GM12878 (cell line): Measurements from ENCODE around the gene SLC38A1. TPM values are rescaled to one million over a fixed set of nuclear protein-coding genes. Genes with fewer than 3 reads are reported as not detected.

Experiments
- CEBPB ChIP-seq, 2 experiments: fragments of 150-350 bp in 1 of 2; IDR thresholded peaks; 2 replicates each; pipeline ENCODE4 v1.6.1; 2012 to 2014; ENCODE audit warnings: low read depth in 2 of 2, low read length in 2 of 2, borderline replicate concordance in 1 of 2, inconsistent platforms in 1 of 2
- CREM ChIP-seq: IDR thresholded peaks from 2 replicates; pipeline ENCODE4 v1.6.1; 2014; ENCODE audit warnings: antibody characterized with exemption, low read depth
- GATAD2B ChIP-seq: fragments of 450-650 bp; conservative IDR thresholded peaks from 2 replicates; pipeline ENCODE4 v1.6.1; 2017; ENCODE audit warnings: low read depth, mild to moderate bottlenecking, moderate library complexity
- IKZF1 ChIP-seq: fragments of 450-650 bp; conservative IDR thresholded peaks from 2 replicates; pipeline ENCODE4 v1.6.1; 2017; ENCODE audit warnings: antibody characterized with exemption, mild to moderate bottlenecking
- KLF5 ChIP-seq: fragments of 450-650 bp; IDR thresholded peaks from 2 replicates; pipeline ENCODE4 v1.6.1; 2014; ENCODE audit warnings: mild to moderate bottlenecking; ENCODE audit not compliant: partially characterized antibody
- PAX5 ChIP-seq: IDR thresholded peaks from 2 replicates; pipeline ENCODE4 v1.6.1; 2011; ENCODE audit warnings: low read depth, low read length, borderline replicate concordance
- SMAD1 ChIP-seq: fragments of 450-650 bp; IDR thresholded peaks from 2 replicates; pipeline ENCODE4 v1.6.1; 2018; ENCODE audit warnings: mild to moderate bottlenecking, low read depth; ENCODE audit not compliant: partially characterized antibody
- SMAD5 ChIP-seq: IDR thresholded peaks from 2 replicates; pipeline ENCODE4 v1.6.1; 2016; ENCODE audit warnings: antibody characterized with exemption, low read depth
- SMC3 ChIP-seq: IDR thresholded peaks from 2 replicates; pipeline ENCODE4 v1.6.1; 2011; ENCODE audit warnings: low read length, improper control_type of control experiment, borderline replicate concordance
- STAT3 ChIP-seq: IDR thresholded peaks from 2 replicates; pipeline ENCODE4 v1.6.1; 2011; ENCODE audit warnings: low read depth, low read length, improper control_type of control experiment
- TARDBP ChIP-seq: IDR thresholded peaks from 2 replicates; pipeline ENCODE4 v1.6.1; 2016; ENCODE audit warnings: borderline replicate concordance
- TBL1XR1 ChIP-seq: IDR thresholded peaks from 2 replicates; pipeline ENCODE4 v1.6.1; 2012; ENCODE audit warnings: low read depth, low read length, improper control_type of control experiment
- ZNF274 ChIP-seq: IDR thresholded peaks from one replicate; pipeline ENCODE4 v1.8.0; 2011; ENCODE audit not compliant: insufficient read length, insufficient read depth
- polyA plus RNA-seq, 11 experiments: library from polyadenylated mRNA; depleted of rRNA in 4 of 11; unstranded in 6 of 11; stranded (reverse) in 5 of 11; fragments of >200 nt; fragmentation: Nextera tagmentation in 4 of 11; fragmentation: Illumina TruSeq in 1 of 11; extraction: Ambion mirVana in 4 of 11; extraction: Trizol in 1 of 11; gene quantifications; 1 replicate in 1 of 11; 2 replicates in 10 of 11; pipeline versions ENCODE4 v1.2.1 to v1.2.3, GENCODE V29; 2011 to 2016; ENCODE audit warnings: inconsistent platforms in 2 of 11, missing spikeins in 2 of 11, low read depth in 1 of 11
- total RNA-seq, 4 experiments: library from RNA; depleted of rRNA in 3 of 4; stranded (reverse); fragments of >200 nt in 3 of 4; fragmentation: Illumina TruSeq in 1 of 4; extraction: Trizol in 1 of 4; gene quantifications; 2 replicates each; pipeline versions ENCODE4 v1.2.1 to v1.2.3, GENCODE V29; 2013 to 2021
- TF ChIP-seq, protein P1 (sequence below): IDR thresholded peaks from 2 replicates; pipeline ENCODE4 v1.6.1; 2011; ENCODE audit warnings: low read depth, mild to moderate bottlenecking, low read length, moderate library complexity, borderline replicate concordance; ENCODE audit errors: extremely low read depth
- TF ChIP-seq, protein P2 (sequence below): fragments of 450-650 bp; IDR thresholded peaks from 2 replicates; pipeline ENCODE4 v1.6.1; 2018; ENCODE audit warnings: mild to moderate bottlenecking, low read depth, moderate library complexity; ENCODE audit not compliant: partially characterized antibody
- TF ChIP-seq, protein P3 (sequence below): IDR thresholded peaks from 2 replicates; pipeline ENCODE4 v1.6.1; 2012; ENCODE audit warnings: low read depth, low read length, improper control_type of control experiment
- TF ChIP-seq, protein P4 (sequence below): fragments of 450-650 bp; IDR thresholded peaks from 2 replicates; pipeline ENCODE4 v1.6.1; 2017; ENCODE audit warnings: mild to moderate bottlenecking, moderate library complexity

The SLC38A1 gene
- total and polyA plus RNA-seq, 10 of the 15 experiments (the other 5 are each of a cell fraction or from before 2014, with no cell fraction given): 38.1 to 191 (median 144) TPM

DNA sequence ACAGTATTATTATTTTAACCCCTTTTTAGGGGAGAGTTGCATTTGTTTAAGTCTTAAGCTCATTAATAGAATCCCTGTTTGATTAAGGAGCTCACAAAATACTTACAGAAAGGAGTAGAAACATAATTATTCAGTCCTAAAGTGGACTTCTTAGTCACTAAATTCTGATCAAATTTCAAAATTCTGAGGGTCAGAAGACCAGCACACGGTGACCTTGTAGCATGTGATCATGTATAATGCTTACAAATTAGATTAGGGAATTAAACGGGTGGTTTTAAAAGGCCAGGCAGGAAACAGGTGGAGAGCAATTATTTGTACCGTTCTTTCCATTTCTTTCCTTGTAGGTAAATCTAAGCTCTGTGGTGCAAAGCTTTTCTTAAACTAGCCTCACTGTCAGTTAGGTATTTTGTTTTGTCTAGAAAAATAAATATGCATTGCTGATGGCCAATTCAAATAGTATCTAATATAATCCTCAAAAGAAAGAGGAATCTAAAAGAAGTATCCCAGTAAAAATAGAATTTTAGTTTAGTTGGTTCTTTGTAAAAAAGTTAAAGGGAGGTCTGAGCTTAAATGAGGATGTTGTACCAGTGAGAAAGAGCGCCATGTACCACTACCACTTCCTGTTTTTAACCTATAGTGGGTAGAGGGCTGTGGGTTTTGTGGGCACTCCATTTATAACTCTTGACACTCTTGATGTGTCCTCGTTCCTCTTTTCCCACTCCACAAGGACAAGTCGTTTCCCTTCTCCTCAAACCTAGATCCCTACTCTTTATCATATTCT is 51.1 kb downstream of the SLC38A1 start (continued):
- TF ChIP-seq IKZF1 (peak; percentile 100), SMAD1 (no peak), TBL1XR1 (peak; percentile 67), GATAD2B (peak; percentile 95), CREM (peak; percentile 73), PAX5 (peak; percentile 93), SMAD5 (no peak), TARDBP (no peak), ZNF274 (no peak), CEBPB (IDR thresholded peaks at IDR 0.05; ENCODE audit: borderline replicate concordance in 1 of 2, low read depth in 2 of 2, low read length in 2 of 2) (peak in 1 of 2 experiments; percentile 87; a peak in 2 of 4 replicates), KLF5 (no peak), SMC3 (no peak), STAT3 (no peak)
- TF ChIP-seq, protein P1, sequence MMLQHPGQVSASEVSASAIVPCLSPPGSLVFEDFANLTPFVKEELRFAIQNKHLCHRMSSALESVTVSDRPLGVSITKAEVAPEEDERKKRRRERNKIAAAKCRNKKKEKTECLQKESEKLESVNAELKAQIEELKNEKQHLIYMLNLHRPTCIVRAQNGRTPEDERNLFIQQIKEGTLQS: no peak
- TF ChIP-seq, protein P2, sequence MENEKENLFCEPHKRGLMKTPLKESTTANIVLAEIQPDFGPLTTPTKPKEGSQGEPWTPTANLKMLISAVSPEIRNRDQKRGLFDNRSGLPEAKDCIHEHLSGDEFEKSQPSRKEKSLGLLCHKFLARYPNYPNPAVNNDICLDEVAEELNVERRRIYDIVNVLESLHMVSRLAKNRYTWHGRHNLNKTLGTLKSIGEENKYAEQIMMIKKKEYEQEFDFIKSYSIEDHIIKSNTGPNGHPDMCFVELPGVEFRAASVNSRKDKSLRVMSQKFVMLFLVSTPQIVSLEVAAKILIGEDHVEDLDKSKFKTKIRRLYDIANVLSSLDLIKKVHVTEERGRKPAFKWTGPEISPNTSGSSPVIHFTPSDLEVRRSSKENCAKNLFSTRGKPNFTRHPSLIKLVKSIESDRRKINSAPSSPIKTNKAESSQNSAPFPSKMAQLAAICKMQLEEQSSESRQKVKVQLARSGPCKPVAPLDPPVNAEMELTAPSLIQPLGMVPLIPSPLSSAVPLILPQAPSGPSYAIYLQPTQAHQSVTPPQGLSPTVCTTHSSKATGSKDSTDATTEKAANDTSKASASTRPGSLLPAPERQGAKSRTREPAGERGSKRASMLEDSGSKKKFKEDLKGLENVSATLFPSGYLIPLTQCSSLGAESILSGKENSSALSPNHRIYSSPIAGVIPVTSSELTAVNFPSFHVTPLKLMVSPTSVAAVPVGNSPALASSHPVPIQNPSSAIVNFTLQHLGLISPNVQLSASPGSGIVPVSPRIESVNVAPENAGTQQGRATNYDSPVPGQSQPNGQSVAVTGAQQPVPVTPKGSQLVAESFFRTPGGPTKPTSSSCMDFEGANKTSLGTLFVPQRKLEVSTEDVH: no peak
- TF ChIP-seq, protein P3, sequence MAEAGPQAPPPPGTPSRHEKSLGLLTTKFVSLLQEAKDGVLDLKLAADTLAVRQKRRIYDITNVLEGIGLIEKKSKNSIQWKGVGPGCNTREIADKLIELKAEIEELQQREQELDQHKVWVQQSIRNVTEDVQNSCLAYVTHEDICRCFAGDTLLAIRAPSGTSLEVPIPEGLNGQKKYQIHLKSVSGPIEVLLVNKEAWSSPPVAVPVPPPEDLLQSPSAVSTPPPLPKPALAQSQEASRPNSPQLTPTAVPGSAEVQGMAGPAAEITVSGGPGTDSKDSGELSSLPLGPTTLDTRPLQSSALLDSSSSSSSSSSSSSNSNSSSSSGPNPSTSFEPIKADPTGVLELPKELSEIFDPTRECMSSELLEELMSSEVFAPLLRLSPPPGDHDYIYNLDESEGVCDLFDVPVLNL: no peak
- TF ChIP-seq, protein P4, sequence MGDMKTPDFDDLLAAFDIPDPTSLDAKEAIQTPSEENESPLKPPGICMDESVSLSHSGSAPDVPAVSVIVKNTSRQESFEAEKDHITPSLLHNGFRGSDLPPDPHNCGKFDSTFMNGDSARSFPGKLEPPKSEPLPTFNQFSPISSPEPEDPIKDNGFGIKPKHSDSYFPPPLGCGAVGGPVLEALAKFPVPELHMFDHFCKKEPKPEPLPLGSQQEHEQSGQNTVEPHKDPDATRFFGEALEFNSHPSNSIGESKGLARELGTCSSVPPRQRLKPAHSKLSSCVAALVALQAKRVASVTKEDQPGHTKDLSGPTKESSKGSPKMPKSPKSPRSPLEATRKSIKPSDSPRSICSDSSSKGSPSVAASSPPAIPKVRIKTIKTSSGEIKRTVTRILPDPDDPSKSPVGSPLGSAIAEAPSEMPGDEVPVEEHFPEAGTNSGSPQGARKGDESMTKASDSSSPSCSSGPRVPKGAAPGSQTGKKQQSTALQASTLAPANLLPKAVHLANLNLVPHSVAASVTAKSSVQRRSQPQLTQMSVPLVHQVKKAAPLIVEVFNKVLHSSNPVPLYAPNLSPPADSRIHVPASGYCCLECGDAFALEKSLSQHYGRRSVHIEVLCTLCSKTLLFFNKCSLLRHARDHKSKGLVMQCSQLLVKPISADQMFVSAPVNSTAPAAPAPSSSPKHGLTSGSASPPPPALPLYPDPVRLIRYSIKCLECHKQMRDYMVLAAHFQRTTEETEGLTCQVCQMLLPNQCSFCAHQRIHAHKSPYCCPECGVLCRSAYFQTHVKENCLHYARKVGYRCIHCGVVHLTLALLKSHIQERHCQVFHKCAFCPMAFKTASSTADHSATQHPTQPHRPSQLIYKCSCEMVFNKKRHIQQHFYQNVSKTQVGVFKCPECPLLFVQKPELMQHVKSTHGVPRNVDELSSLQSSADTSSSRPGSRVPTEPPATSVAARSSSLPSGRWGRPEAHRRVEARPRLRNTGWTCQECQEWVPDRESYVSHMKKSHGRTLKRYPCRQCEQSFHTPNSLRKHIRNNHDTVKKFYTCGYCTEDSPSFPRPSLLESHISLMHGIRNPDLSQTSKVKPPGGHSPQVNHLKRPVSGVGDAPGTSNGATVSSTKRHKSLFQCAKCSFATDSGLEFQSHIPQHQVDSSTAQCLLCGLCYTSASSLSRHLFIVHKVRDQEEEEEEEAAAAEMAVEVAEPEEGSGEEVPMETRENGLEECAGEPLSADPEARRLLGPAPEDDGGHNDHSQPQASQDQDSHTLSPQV: no peak
